Measurements from ENCODE around the gene PADI4. TPM values are rescaled to one million over a fixed set of nuclear protein-coding genes. Genes with fewer than 3 reads are reported as not detected.

The PADI4 gene
- total RNA-seq = not detected in 2 replicates

GRCh38 chr1:17307946-17308345 lies at the start of gene PADI4:
Gene PADI4, plus strand, starts transcription at chr1:17308197. Its CDS starts 26 bp downstream, at chr1:17308223.

GRCh38 chr1:17371896-17372295 lies 63.9 kb downstream of the PADI4 start, which contains the start of gene PADI6:
Gene PADI6, plus strand, starts transcription at chr1:17372196. Its CDS starts 50 bp downstream, at chr1:17372246.

Other genes starting within 250 kb of the PADI4 start
- 0.09 TPM in 1 of 2 replicates, not detected in the other for gene PADI2, start 188.7 kb upstream of the PADI4 start, total RNA-seq
- gene PADI1, start 103.1 kb upstream of the PADI4 start, total RNA-seq = 0.09 TPM in 1 of 2 replicates, not detected in the other
- not detected in 2 replicates for gene PADI3, start 59.1 kb upstream of the PADI4 start, total RNA-seq
- gene PADI6, start 64.0 kb downstream of the PADI4 start, total RNA-seq = not detected in 2 replicates
- gene RCC2, start 131.5 kb downstream of the PADI4 start, total RNA-seq = 15.8 and 25.3 TPM in 2 replicates
- 12.3 and 20.4 TPM in 2 replicates for gene ARHGEF10L, start 231.5 kb downstream of the PADI4 start, total RNA-seq